Upper lobe of left lung (tissue), 4 donors: ENCODE data around the gene KRT80.

Experiments used
- POLR2A ChIP-seq, 4 donors: fragments of 450-650 bp; IDR thresholded peaks; one replicate each; pipeline ENCODE4 v1.5.1; 2016 to 2017; ENCODE audit warnings: antibody characterized with exemption in 4 of 4, mild to moderate bottlenecking in 2 of 4
- POLR2AphosphoS5 ChIP-seq, 2 donors: sonication (generic); formaldehyde crosslinking; IDR thresholded peaks; one replicate each; pipeline ENCODE4 v1.5.1; 2017; ENCODE audit warnings: antibody characterized with exemption in 2 of 2
- TF ChIP-seq, protein P1 (sequence below), 6 experiments: fragments of 450-650 bp in 4 of 6; fragments of 200-600 bp in 2 of 6; sonication (generic) in 2 of 6; IDR thresholded peaks; one replicate each; pipeline ENCODE4 v1.5.1; 2016 to 2019; ENCODE audit warnings: antibody characterized with exemption in 6 of 6

DNA sequence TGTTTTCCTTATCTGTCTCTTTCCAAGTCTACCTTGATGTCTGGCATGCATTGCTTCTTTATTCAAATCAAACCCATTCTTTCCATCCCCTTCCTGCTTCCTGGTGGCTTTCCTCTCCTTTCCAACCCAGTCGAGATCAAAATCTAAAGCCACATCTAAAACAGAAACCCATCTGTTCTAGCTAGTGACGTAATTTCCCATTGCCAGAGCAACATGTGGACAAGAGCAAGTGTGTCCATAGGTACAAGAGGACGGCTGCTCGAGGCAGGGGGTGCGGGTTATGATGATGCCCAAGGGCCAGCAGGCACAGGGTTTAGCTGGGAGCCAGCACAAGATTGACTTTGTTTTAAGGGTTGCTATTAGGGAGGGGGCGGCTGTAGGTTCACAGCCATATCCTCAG is 7.0 kb downstream of the KRT80 start:
- TF ChIP-seq POLR2AphosphoS5 (IDR thresholded peaks at IDR 0.05) (no peak), POLR2A (IDR thresholded peaks at IDR 0.05) (no peak)
- TF ChIP-seq, protein P1, sequence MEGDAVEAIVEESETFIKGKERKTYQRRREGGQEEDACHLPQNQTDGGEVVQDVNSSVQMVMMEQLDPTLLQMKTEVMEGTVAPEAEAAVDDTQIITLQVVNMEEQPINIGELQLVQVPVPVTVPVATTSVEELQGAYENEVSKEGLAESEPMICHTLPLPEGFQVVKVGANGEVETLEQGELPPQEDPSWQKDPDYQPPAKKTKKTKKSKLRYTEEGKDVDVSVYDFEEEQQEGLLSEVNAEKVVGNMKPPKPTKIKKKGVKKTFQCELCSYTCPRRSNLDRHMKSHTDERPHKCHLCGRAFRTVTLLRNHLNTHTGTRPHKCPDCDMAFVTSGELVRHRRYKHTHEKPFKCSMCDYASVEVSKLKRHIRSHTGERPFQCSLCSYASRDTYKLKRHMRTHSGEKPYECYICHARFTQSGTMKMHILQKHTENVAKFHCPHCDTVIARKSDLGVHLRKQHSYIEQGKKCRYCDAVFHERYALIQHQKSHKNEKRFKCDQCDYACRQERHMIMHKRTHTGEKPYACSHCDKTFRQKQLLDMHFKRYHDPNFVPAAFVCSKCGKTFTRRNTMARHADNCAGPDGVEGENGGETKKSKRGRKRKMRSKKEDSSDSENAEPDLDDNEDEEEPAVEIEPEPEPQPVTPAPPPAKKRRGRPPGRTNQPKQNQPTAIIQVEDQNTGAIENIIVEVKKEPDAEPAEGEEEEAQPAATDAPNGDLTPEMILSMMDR (IDR thresholded peaks at IDR 0.05) = no peak
